HG03108 (cell line): ENCODE data around the gene KAT8.
"Not testable (repeated sequence)": the region's sequence is repeated elsewhere in the genome, so short reads cannot be mapped to it uniquely, and the experiment has no call there.

ENCODE experiments used
- ATAC-seq: cut with Tn5 transposase; IDR thresholded peaks from one replicate; pipeline ENCODE4 v1.9.1; 2021; ENCODE audit warnings: moderate library complexity; ENCODE audit not compliant: unreplicated experiment

The KAT8 gene

DNA sequence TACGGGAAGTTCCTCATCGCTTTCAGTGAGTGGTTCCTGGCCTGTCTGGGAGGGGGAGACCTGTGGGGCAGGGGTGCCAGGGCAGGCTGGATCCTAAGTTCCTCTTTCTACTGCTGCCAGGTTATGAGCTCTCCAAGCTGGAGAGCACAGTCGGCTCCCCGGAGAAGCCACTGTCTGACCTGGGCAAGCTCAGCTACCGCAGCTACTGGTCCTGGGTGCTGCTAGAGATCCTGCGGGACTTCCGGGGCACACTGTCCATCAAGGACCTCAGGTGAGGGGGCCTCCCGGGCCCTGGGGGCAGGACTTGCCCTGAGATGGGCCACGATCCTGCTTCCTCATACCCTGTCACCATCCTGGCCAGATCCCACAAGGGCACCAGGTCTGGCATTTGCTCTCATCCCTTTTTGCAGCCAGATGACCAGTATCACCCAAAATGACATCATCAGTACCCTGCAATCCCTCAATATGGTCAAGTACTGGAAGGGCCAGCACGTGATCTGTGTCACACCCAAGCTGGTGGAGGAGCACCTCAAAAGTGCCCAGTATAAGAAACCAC lies 12.9 kb downstream of the KAT8 start:
- no peak for ATAC-seq

DNA sequence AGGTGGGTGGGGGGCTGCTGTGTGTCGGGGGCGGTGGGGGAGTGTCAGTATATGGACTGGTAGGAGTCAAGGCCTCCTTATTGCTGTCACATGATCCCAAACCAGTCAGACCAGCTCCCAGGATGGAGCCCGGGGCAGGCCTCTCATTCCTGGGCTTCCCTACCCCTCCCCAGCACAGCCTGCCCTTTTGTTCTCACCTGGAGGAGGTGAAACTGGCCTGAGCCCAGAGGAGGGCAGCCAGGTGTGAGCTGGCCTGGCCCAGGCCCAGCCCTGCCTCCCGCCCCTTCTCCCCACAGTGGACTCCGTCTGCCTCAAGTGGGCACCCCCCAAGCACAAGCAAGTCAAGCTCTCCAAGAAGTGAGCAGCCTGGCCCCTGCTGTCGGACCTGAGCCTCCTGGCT lies 13.4 kb downstream of the KAT8 start:
- no peak for ATAC-seq

DNA sequence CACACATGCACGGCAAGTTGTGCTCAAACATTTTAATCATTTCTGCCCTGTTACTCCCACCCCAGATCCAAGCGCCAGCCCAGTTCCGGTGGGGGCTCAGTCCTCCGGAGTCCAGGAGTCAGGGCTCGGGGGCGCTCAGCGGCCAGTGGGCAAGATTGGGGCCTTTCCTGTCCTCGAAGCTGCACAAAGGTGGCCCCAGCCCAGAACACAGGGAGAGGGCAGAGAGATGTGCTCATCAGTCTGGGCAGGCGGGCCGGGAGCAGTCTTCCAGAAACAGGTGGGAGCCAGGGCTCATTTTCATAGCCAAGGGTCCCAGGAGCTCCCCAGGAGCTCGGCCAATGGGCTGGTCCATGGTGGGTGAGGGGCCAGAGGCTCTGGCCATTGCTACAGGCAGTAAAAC lies 14.0 kb downstream of the KAT8 start:
- no peak for ATAC-seq

DNA sequence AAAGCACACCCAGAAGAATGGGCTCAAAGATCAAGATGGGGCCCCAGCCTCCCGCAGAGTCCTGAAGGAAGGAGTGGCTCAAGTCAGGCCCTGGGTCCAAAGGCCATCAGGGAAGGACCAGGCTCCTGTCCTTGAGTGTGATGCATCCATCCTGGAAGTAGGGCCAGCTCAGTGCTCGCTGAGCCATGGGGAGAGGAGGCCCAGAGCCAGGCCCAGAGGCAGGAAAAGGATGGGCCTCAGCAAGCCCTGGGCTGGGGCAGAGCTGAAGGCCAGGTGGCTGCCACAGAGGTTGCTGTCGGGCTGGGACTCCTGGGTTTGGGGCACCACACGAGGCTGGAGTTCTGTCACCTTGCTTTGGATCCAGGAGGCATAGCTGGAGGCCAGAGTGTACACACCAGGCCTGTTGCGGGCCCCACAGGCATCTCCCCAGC lies 14.4 kb downstream of the KAT8 start:
- no peak for ATAC-seq

DNA sequence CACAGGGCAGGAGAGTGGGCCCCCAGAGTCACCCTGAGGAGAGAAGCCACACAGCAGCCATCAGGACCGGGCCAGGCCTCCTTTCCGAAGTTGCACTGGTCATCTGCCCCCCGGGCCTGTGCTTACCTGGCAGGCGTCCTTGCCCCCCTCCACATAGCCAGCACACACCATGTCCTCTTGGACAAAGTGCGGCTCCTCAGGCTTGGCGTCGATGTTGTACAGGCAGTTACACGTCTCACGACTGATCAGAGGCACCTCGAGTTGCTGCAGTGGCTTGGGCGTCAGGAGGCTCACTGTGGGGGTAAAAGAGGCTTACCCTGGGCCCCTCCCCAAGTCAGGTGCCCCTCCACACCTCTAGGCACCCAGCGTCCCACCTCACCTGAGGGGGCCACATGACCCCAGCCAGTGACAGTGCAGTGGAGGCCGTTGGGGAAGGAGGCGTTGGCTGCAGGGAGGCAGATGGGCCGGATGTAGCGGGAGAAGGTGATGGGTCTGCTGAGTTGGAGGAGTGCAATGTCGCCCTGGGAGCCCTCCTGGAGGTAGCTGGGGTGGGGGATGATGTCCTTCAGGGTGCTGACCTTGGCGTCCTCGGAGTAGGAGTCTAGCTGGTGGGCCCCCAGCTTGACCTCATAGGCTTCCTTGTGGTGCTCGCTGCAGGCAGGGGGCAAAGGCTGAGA lies 15.0 kb downstream of the KAT8 start:
- ATAC-seq, result no peak

DNA sequence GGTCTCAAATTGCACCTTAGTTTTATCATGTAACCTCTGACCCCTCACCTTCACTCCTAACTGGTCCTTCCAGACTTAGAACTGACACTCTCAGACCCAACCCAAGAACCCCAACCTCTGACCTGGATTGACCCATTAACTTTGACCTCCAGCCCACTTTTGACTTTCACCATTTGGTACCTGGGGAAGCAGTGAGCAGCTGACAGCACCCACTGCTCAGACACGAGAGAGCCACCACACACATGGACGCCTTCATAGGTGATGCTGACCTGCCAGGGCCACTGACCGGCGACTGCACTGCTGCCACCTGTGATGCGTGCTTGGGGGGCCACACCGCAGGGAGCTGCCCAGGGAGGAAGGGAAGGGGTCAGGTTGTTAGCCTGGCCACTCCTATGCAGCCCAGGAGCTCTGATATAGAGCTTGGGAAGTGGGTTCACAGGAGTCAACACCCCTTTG lies 15.6 kb downstream of the KAT8 start:
- ATAC-seq, result no peak

DNA sequence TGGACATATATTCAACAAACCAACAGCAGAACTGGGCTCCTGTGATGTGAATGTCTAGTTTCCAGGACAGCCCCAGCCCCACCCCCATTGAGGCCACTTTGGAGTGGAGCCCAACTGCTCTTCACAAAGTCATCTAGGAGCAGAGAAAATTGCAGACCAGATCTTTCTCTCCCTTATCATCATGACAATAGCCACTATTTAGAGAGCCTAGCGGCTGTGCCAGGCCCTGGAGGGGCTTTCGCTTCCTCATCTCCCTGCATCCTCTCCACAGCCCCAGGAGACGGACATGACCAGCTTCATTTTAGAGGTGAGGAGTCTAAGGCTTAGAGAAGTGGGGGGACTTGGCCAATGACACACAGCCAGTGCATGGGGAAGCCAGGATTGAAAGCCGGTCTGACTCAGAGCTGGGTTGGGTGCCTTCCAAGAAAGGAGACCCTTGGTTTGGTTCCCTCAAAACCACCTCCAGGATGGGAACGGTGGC lies 16.7 kb downstream of the KAT8 start:
- no peak for ATAC-seq

DNA sequence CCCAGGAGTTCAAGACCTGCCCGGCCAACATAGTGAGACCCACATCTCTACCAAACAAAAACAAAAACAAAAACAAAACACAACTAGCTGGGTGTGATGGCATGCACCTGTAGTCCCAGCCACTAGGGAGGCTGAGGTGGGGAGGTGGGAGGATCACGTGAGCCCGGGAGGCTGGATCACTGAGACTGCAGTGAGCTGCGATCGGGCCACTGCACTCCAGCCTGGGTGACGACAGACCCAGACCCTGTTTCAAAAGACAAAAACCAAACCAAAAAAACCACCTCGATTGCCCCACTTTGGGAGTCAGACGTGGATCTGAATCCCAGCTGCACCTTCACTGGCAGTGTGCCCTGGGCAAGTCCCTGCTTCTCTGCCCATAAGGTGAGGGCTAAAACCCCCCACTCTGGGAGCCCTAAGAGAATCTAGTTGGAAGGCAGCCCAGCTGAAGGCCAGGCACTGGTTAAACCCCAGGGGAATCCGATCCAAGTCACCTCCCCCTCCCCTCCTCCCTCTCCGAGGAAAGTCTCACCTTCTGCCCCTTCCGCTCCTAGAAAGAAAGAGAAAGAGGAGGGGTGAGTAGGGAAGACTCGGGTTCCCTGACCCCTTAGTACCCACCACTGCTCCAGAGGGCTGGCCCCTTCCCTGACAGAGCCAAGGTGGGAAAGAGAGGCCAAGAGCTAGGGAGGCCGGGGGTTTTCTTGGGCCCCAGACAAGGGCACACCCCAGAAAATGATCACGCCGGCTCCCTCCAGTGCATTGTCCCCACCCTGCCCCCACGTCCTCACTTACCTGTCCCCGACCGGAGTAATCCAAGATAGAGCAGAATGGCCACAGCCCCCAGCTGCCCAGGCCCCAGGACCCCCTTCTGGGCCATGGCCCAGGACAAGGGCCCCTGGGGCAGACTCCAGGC lies 17.4 kb downstream of the KAT8 start:
- ATAC-seq, result no peak

DNA sequence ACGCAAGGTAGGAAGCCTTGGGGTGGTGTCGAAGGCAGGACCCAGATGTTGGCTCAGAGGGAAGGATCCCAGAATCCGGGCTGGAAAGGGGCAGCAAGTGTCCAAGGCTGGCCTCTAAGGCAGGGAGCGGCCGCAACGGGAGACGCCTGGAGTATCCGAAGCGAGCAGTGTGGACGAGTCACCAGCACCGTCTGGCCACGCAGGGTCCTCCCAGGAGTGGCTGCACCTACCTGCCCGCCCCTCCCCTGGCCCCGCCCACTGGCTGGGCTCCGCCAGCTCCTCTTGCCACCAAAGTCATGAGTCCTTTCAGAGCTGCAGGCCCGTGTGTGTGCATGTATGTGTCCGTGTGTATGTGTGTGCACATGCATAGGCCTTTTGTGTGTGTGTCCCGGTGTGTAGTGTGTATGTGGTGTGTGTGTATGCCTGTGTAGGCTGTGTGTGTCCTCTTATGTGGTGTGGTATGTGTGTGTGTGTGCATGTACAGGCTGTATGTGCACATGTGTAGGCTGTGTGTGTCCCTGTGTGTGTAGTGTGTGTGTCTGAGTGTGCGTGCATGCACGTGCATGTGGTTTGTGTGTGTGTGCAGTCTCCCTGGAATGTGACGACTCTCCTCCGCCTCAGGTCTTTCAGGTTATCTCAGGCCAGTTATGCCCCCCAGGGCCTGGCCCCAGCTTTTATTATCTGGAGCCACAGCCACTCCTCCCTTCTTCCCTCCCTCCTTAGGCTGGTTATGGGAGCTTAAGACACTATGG lies 18.2 kb downstream of the KAT8 start, which contains the start of gene PRSS8:
Gene PRSS8 (minus strand): TSS at position 193 of the 752 bp plus-strand sequence. CDS start 229 bp downstream, outside the sequence.
- no peak for ATAC-seq

DNA sequence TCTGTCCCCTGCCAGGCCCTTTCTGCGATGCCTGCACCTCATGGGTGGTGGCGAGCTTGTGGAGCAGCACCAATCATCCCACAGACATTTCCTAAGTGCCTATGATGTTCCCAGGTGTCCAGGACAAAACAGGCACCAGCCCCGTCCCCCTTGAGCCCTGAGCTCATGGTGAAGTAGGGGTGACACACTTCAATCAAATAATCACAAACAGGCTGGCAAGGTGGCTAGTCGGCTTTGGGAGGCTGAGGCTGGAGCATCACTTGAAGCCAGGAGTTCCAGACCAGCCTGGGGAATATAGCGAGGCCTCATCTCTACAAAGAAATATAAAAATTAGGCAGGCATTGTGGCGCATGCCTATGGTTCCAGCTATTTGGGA lies 18.8 kb downstream of the KAT8 start:
- ATAC-seq, result no peak

DNA sequence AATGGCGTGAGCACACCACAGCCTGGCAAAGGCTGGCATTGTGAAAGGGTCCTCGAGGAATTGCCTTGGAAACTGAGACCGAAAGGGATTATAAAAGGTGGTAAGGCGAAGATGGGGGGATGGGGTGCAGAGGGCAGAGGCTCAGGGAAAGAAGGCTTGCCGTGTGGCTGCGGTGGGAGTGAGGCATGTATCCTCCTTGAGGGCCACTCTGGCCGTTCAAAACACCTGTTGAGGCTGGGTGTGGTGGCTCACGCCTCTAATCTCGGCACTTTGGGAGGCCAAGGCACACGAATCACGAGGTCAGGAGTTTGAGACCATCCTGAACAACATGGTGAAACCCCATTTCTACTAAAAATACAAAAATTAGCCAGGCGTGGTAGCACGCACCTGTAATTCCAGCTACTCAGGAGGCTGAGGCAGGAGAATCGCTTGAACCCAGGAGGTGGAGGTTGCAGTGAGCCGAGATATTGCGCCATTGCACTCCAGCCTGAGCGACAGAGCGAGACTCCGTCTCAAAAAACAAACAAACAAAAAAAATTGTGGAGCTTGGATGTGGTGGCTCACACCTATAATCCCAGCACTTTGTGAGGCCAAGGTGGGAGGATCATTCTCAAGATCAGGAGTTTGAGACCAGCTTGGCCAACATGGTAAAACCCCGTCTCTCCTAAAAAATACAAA lies 19.5 kb downstream of the KAT8 start:
- ATAC-seq, result not testable (repeated sequence)

DNA sequence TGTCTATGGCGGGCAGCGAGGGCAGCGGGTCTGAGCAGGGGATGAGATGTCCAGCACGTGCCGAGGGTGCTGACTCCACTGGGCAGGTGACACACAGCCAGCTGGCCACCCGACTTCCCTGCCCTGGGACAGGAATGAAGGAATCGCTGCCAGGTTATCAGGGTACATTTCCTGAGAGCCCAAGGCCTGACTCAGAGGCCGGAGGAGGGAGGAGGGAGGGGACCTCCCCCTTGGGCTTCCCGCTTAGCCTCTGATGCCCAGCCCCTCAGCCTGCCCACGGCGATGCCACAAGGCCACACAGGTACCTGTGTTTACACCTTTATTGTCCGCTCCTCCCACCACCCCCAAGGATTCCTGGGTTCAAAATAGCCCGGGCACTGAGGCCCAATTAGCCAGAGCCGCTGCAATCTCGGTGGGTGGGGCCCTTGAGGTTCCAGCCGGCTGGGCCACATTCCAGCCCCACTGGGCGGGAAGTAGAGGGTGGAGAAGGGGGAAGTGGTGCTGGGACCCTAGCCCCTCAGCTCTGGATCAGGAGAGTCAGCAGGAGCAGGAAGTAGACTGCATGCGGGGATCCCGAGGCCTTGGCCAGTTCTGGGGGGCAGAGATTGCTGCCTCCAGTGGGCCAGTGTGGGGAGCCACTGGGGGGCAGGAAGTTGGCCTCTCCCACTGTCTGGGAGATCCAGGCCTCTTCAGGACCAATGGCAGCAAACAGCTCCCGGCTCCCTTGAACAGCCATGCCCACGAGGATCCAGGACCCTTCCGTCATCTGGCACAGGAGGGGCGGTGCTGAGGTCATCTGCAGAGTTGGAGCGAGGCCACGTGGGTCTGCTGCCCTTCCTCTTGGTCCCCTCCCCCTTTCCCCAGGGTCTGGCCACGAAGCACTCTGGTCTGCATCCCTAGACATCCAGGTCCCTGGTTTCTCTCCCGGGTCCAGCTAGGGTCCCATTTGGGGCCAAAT lies 21.4 kb downstream of the KAT8 start:
- ATAC-seq, result no peak

DNA sequence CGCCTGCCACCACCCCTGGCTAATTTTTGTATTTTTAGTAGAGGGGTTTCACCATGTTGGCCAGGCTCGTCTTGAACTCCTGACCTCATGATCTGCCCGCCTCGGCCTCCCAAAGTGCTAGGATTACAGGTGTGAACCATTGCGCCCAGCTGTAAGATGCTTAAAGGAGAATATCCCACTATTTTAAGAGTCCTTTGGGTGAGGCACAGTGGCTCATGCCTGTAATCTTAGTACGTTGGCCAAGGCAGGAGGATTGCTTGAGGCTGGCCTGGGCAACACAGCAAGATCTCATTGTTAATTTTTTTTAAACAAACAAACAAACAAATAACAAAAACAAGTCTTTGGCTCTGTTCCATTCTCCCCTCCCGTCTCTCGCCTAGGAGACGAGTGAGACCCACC lies 23.6 kb downstream of the KAT8 start:
- not testable (repeated sequence) for ATAC-seq

DNA sequence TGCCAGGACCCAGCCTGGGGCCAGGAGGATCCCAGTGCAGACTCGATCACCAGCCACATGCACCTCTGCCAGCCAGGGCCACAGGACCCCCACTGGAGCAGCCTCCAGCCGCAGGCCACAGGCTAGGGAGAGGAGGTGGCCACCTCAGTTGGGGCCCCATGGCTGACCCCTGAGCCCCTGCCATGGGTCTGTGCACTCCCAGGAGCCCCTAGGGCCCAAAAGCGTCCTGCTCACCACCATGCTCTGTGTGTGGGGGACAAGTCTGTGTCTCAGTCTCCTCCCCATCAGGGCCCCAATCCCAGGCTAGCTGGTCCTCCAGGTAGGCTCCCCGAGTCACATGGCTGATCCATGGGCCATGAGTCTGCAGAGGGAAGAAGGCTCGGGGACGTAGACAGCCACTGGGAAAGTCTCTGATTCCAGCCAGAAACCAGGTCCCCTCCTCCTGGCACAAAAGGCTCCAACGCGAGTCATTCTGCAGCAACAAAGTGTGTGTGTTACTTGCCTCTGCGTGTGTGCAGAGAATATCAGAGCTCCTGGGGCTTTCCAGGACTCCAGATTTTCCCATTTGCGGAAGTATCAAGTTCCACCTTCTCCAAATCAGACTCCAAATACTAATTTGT lies 24.1 kb downstream of the KAT8 start:
- no peak for ATAC-seq

DNA sequence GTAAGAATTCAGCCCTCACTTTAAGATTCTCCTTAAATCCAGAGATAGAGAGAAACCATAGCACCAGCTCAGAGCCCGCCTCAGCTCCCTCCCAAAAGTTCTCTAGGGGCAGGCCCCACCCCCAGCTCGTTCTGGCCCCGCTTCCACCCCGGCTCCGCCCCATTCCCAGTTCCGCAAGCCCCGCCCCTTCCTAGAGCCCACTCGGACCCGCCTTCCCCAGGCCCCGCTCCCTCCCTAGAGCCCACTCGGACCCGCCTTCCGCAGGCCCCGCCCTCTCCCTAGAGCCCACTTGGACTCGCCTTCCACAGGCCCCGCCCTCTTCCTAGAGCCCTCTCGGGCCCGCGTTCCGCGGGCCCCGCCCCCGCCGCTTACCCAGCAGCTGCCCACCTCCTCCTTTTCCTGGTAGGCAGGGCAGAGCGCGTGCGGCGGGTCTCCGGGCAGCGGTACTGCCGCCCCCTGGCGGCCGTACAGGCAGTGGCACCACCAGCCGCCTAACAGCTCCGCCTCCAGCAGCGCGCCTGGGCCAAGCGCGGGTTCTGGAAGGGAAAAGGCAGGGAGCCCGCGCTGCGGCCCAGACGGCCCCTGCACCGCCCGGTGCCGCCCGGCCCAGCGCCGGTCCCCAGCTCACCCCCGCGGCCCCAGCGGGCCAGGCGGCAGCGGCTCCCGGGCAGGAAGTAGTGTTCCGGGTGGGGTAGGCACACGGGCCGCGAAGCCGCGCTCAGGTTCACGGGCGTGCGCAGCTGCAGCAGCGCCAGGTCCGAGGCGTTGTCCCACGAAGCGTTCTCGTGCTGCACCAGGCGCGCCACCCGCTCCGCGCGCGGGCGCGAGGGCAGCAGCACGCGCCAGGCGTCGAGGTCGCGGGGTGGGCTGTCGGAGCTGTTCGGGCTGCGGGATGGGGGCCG lies 24.9 kb downstream of the KAT8 start:
- ATAC-seq, result peak; percentile 88

DNA sequence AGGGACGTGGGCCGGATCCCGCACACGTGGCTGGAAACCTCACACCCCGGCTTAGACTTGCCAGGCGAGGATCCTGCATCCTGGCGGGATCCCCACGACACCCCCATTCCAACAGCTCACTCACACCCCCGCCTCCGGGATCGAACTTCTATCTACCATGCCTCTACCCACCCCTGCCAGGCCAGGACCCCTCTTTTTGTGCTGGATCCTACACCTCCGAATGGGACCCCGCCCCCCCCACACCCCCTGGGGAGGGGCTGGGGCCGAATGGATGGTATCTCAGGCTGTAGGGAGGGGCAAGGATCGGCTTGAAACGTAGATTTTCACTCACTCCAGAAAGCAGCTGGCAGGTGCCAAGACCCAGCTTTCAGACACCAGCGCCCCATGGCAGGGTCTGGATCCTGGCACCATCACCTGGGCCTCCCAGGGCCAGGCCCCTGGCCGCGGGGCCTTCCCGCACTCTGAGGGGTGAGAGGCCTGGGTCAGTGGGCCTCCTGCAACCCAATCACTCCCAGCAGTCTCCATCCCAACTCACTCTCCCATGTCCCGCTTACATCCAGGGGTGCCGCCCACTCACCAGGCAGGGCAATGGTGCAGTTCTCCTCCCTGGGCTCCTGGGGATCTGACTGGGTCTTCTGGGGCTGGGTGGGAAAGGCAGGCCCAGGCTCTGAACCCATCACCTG lies 25.7 kb downstream of the KAT8 start:
- ATAC-seq, result no peak

DNA sequence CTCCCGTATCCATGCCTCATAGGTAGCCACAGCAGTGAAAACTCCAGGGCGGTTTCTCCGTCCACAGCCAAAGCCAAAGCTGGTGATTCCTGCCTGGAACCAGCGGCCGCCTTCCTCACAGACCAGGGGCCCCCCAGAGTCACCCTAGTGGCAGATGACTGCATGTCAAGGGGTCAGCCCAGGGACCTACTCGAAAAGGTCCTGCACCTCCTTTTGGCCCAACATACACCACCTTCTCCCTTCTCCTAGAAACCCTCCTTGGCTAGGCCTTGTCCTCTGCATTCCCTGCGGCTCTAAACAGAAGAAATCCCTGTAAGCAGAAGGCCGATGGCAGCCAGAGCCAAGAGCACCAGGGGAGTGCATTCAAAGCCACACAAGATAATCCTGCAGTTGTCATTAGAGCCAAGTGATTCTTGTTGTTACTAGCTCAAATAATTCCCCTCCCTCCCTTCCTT lies 26.3 kb downstream of the KAT8 start:
- ATAC-seq, result no peak
